ENCODE data around the gene TUG1.

The TUG1 gene

DNA sequence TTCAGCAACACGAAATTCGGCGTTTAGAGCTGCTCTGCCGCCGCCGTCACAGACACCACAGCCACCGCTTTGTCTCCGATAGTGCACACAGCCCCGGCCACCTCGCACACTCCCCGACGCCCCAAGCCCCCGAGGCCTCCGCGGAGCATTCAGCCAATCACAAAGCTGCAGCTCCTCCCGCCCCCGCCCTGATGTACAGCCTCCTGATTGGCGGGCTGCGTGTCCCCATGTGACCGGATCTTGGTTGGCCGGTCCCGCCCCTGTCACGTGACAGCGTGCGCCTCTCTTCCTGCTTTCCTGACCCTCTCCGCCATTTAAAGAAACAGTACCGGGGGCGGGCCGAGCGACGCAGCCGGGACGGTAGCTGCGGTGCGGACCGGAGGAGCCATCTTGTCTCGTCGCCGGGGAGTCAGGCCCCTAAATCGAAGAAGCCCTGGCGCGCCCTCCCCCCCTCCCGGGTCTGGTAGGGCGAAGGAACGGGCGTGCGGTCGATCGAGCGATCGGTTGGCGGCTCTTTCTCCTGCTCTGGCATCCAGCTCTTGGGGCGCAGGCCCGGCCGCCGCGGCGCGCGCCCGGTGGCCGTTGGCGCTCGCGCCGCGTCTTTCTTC is at the start of gene TUG1:
Gene TUG1, plus strand, starts transcription at position 342 of the 608 bp plus-strand sequence.
- DNase-seq = peak; percentile 95 to 96

- DNase-seq = no peak
These were observed 49.1 kb upstream of the TUG1 start for GRCh38 chr22:30919973-30920372.

DNA sequence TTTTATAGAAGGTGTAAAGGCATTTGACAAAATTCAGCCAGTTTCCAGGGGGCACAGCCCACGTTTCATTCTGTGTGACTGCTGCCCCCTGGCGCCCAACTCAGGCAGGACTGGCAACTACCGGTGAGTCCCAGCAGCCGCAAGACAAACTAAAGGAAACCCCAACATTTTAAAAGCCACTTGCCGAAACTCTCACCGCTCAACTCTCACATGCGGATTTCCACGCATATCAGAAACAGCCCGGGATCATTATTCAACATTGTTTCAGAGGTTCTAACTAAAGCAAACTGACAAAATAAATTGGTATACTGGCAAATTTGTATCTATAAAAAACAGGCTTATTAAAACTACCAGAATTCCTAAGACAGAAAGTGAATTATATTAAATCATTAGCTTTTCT is 48.7 kb upstream of the TUG1 start:
- DNase-seq = peak in 1 of 2 experiments; percentile 60

GRCh38 chr22:30921108-30921507 is 48.0 kb upstream of the TUG1 start:
- no peak for DNase-seq

DNA sequence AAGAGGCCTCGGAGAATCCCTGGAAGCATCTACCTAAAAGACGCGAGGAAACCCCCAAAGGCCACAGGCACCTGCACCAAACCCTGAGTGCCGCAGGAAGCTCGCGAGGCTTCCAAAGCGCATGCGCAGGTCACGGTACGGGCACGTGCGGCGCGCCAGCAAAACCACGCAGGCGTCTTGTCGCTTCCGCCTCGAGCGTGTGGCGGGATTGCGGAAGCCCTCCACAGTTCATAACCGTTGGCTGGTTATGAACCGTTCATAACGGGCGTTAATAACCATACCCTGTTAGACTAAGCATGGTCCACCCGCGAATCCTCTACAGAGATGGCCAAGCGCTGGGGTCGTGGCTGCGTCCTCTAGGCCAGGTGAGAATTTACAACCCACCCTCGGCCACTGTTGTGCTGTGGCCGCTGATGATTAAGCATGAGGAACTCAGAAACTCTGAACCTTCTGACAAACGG is 46.9 kb upstream of the TUG1 start:
- DNase-seq = peak; percentile 52 to 79

DNA sequence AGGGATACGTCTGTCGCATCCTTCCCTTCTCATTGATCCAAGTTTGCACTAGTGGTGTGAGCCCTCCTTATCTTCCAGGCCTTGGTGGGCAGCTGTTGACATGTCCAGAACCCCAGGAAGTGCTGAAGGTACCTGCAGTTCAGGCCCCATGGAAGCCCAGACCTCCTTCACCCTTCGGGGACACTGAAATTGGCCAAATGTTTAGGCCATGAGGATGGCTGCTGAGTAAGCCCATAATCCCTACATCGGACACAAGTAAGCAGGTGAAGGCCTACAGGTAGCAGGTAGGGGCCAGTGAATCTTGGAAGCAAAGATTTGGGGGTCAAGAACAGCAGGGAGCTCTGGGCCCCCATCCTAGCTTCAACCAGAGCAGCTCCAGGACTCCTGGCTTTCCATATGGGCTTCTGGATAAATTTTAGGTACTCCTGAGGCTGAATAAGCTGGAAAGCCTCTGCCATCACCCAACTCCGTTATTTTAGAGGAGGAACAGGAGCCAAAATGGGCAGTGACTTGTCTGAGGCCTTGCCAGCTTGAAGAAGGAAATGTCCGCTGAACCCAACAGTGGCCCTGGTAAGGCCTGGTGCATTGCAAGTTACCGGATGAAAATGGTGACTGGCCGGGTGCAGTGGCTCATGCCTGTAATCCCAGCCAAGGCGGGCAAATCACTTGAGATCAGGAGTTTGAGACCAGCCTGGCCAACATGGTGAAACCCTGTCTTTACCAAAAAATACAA is 45.7 kb upstream of the TUG1 start:
- DNase-seq = no peak

- DNase-seq = no peak
These were observed 43.4 kb upstream of the TUG1 start for GRCh38 chr22:30925667-30926066.

DNA sequence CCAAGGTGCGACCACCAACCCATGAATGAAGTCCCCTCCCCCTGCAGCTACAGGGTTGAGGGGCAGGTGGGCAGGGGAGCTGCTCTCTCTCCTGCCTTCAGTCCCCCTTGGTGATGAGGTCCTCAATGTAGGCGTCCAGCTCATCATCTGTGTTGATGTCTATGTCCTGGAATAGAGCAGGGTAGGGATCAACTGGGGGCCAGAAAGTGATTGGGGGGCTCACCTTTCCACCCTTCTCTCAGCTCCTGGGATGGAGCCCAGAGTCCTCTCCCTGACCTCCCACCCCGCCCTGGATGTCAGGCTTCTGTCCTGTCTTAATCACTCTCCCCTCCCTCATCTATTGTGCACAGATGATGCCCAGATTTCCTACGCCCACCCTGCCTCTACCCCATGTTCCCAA is 42.4 kb upstream of the TUG1 start:
- no peak for DNase-seq

DNA sequence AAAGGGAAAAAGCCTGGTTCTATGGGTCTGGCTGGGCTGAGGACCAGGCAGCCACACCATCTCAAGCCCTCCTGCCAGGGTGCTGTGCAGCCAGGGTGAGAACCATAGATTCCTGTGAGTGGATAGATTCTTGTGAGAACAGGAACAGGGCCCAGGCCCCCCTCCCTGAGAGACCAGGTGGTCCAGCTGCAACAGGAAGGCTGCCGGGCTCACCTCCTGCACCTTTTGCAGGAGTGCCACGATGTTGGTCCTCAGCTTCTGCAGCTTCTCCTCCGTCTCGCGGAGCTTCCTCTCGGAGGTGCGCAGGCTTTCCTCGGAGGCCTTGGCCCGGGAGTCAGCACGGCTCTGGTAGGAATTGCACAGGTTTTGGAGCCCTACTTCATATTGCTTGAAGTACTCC is 41.3 kb upstream of the TUG1 start:
- DNase-seq = no peak

DNA sequence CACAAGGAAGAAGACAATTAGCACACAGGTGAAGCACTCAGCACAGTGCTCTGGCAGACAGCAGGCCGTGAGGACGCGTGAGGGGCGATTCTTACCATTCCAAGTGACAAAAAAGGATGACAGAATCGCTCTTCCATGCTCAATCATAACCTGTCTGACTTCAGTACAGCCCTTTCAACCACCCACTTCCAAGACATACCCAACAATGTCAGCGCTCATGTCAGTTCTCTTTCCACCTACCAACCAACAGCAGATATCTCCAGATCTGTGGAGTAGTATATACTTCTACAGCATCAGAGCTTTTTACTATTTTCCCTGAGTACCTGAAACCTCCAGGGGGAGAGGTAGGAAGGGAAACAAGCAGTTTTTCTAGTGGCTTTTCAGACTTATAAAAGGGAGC is 40.7 kb upstream of the TUG1 start:
- no peak for DNase-seq

GRCh38 chr22:30930228-30930627 is 38.8 kb upstream of the TUG1 start:
- no peak for DNase-seq

GRCh38 chr22:30931541-30932300 is 37.3 kb upstream of the TUG1 start:
- DNase-seq = no peak

DNA sequence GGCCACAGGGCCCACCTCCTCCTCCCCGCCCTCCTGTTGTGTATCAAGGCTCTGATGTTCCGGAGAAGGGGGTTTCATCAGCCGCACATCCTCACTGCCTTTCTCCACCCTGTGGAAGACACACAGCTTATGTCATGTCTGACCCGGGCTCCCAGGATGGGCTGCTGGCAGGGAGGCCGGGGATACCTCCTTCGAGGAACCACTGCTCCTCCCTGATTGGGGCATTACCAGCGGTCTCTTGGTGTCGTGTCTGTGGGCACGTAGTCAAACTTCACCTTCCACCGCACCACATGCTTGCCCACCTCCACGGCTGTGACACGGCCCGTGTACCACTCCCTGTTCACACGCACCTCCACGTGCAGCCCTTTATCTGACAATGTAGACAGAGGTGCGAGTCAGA is 36.4 kb upstream of the TUG1 start:
- DNase-seq = no peak

GRCh38 chr22:30933457-30933856 is 35.6 kb upstream of the TUG1 start:
- DNase-seq = no peak

GRCh38 chr22:30934053-30934452 is 35.0 kb upstream of the TUG1 start:
- no peak for DNase-seq

DNA sequence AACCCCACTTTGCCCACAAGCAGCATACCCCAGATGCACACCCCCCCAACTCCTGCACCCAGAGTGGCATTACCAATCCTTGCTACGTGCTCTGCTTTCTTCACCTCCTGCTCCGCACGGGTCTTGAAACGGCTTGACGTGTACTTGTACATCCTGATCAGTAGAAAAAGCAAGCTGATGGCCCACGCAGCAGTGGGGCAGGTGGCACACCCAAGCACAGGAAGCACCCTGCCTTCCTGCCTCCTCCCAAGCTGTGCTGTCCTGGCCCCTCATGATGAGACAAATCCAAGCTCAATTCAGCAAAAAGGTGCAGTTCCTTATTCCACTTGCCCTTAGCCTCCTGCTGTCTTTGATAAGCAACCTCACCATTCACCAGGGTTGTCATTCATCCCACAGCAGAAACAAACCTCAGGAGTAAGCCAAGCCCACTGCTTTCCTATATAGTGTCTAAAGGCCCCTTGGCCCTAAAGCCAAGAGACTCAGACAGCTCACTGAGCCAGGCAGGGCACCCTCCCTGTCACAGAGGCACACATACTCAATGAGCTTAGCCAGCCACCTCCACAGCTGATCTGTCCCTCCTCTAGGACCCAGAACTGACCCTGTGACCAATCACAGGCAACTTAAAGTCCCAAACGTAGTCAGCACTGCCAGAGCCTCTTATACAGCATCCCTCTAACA is 28.2 kb upstream of the TUG1 start:
- no peak for DNase-seq

GRCh38 chr22:30941363-30941740 is 27.7 kb upstream of the TUG1 start:
- no peak for DNase-seq

- DNase-seq = no peak
These were observed 25.7 kb upstream of the TUG1 start for GRCh38 chr22:30943368-30943767.

- DNase-seq = no peak
These were observed 24.1 kb upstream of the TUG1 start for GRCh38 chr22:30944986-30945385.

- no peak for DNase-seq
These were observed 23.4 kb upstream of the TUG1 start for GRCh38 chr22:30945653-30946052.

GRCh38 chr22:30946354-30946753 is 22.7 kb upstream of the TUG1 start:
- no peak for DNase-seq

DNA sequence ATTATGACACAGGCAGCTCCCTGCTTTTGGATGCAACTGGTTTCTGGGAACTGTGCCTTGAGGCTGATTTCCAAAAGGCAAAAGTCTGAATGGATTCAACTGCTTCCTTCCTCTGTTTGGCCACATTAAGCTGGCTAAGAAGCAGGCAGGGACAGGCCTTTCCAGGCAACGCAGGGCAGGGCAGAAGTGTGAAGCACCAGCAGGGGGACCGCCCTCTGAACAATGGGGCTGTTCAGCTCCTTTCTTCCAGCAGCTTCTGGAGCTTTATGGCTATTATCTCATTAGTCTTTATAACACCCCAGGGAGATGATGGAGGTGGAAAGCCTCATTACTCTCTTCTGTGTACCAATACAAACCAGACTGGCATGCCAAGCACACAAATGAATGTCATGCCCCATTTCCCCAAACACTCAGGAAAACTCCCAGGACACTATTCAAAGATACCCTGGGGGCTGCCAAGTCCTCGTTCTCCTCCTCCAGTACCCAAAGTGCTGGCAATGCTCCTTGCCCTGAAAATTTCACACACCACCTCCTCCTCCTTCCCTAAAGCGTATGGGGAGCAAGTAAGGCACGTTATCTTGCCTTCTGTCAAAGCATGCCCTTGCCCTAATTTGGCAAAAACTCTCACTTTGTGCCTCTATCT is 21.8 kb upstream of the TUG1 start:
- DNase-seq = peak; percentile 9 to 26
